ENCODE results near the gene SH3PXD2A. TPM values are rescaled to one million over a fixed set of nuclear protein-coding genes. Genes with fewer than 3 reads are reported as not detected.
"Not testable (repeated sequence)": the region's sequence is repeated elsewhere in the genome, so short reads cannot be mapped to it uniquely, and the experiment has no call there.

SH3PXD2A gene
- total and polyA plus RNA-seq, 9 donors: 33.2 to 95.0 (median 73.9) TPM

DNA sequence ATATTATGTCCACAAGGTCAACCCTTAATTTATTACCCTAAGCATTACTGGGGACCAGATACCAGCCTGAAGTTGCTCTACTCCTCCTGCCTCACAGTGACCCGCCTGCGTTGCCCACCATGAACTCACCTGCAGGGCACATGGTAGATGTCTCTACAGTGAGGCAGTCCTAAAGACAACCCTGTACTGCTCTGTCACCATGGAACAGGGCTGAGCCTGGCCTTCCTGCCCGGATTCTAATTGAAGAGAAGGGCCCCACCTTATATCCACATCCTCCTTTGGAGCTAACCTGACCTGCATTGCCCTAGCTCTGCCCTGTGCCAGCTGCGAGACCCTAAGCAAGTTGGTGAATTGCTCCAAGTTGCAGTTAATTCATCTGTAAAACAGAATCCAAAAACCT lies 4.1 kb downstream of the SH3PXD2A start:
- H3K9me3 ChIP-seq (replicated peaks; ENCODE audit: control insufficient read depth, low read depth, low read length): no peaks in the 10 kb centered on the region
- WGBS (ENCODE audit: insufficient coverage): 88% methylated on average over 4 of the region's 4 CpGs
- H3K36me3 ChIP-seq (ENCODE audit: control insufficient read depth, insufficient read depth, low read length): peaks cover 10% of the 10 kb centered on the region
- peaks cover 62% of the 10 kb centered on the region for H3K4me1 ChIP-seq (ENCODE audit: control insufficient read depth, insufficient read depth, low read length)
- no peak overlapping the region for H3K4me3 ChIP-seq (ENCODE audit: low read length)
- no peaks in the 10 kb centered on the region for H3K27me3 ChIP-seq (ENCODE audit: control insufficient read depth, insufficient read depth, low read length)
- no peak overlapping the region for H3K27ac ChIP-seq (ENCODE audit: low read length)
- DNase-seq: no peak

DNA sequence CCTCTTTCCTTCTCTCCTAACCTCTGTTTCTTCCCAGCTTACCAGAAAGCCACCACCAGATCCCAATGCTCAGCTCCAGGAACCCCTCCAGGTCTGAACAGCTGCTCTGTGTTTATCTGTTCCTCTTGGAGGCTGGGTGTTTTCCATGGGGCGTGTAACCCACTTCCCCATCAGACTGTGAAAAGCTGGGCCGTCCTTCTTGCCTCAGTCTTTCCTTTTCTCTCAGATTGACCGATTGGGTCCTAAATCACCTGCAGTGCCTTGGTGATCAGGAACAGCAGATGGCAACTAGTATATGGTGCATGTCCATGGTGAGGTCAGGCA lies 4.8 kb downstream of the SH3PXD2A start:
- Histone ChIP-seq H3K27me3 (ENCODE audit: control insufficient read depth, insufficient read depth, low read length) (no peaks in the 10 kb centered on the region), H3K4me3 (ENCODE audit: low read length) (no peak overlapping the region), H3K36me3 (ENCODE audit: control insufficient read depth, insufficient read depth, low read length) (peaks cover 10% of the 10 kb centered on the region), H3K4me1 (ENCODE audit: control insufficient read depth, insufficient read depth, low read length) (peaks cover 64% of the 10 kb centered on the region), H3K27ac (ENCODE audit: low read length) (peak overlapping the region; percentile 60), H3K9me3 (replicated peaks; ENCODE audit: control insufficient read depth, low read depth, low read length) (no peaks in the 10 kb centered on the region)
- no CpG with 5 or more reads among the region's 3 CpGs for WGBS (ENCODE audit: insufficient coverage)
- peak; percentile 65 for DNase-seq

DNA sequence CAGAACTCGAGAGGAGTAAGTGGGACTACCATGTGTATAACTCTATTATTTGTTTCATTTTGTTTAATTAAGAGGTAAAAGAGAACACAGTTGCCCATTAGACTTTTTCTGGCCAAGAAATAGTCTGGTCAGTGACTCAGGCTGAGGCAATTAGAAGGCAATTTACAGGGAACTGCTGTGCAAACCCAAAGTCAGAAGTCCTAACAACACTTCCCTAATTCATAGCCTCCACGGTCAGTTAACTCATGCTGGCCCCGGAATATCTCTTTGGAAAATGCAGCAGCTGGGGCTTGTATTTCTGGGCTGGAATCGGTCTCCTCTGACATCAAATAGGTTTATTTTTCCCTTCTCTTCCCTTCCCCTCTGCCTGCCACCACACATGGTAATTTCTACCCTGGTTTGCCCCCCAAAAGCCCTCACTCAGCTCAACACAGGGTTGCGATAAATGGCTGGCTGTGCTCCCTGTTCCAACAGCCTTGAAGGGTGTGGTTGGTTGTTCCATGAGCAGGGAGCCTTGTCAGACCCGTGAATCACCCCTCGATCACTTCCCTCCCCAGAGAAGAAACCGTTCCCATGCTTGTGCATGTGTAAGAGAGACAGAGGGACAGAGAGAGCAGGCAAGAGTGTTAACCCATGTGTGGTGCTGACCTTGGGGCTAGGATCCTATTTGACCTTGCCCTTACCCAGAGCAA lies 5.3 kb downstream of the SH3PXD2A start:
- 86% methylated on average over 1 of the region's 8 CpGs for WGBS (ENCODE audit: insufficient coverage)
- no peaks in the 10 kb centered on the region for H3K27me3 ChIP-seq (ENCODE audit: control insufficient read depth, insufficient read depth, low read length)
- H3K4me1 ChIP-seq (ENCODE audit: control insufficient read depth, insufficient read depth, low read length): peaks cover 64% of the 10 kb centered on the region
- peak overlapping the region; percentile 60 for H3K27ac ChIP-seq (ENCODE audit: low read length)
- H3K4me3 ChIP-seq (ENCODE audit: low read length): no peak overlapping the region
- H3K9me3 ChIP-seq (replicated peaks; ENCODE audit: control insufficient read depth, low read depth, low read length): no peaks in the 10 kb centered on the region
- H3K36me3 ChIP-seq (ENCODE audit: control insufficient read depth, insufficient read depth, low read length): peaks cover 10% of the 10 kb centered on the region
- peak; percentile 52 for DNase-seq

DNA sequence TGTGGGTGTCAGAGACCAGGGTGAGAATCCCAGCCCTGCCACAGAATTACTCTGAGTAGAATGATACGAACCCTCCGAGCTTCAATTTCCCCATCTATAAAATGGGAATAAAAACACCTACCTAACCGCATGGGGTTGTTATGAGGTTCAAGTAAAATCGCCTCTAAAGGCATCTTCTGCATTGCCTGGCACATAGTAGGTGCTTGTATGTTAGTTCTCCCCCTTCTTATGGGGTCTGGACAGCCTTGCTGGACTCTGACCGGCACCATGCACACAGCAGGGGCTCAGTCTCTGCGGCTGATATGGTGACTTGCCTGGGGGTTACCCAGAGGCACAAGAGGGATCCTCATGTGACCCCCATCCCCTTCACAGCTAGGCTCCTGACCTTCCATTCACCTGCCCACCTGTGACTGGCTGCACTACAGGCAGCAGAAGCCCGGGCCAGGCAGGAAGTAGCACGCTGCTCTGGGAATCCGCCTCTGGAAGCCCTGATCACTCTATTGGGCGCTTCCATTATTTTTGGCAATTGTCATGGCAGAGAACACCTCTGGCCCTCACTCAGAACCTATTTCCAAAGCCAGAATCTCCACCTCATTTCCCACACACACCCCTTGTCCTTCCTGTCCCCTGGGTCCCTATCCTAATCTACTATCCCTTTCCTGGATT lies 6.0 kb downstream of the SH3PXD2A start:
- Histone ChIP-seq H3K36me3 (ENCODE audit: control insufficient read depth, insufficient read depth, low read length) (peaks cover 10% of the 10 kb centered on the region), H3K27me3 (ENCODE audit: control insufficient read depth, insufficient read depth, low read length) (no peaks in the 10 kb centered on the region), H3K4me3 (ENCODE audit: low read length) (no peak overlapping the region), H3K27ac (ENCODE audit: low read length) (no peak overlapping the region), H3K9me3 (replicated peaks; ENCODE audit: control insufficient read depth, low read depth, low read length) (no peaks in the 10 kb centered on the region), H3K4me1 (ENCODE audit: control insufficient read depth, insufficient read depth, low read length) (peaks cover 61% of the 10 kb centered on the region)
- WGBS (ENCODE audit: insufficient coverage): 65% methylated on average over 5 of the region's 10 CpGs
- DNase-seq: no peak

DNA sequence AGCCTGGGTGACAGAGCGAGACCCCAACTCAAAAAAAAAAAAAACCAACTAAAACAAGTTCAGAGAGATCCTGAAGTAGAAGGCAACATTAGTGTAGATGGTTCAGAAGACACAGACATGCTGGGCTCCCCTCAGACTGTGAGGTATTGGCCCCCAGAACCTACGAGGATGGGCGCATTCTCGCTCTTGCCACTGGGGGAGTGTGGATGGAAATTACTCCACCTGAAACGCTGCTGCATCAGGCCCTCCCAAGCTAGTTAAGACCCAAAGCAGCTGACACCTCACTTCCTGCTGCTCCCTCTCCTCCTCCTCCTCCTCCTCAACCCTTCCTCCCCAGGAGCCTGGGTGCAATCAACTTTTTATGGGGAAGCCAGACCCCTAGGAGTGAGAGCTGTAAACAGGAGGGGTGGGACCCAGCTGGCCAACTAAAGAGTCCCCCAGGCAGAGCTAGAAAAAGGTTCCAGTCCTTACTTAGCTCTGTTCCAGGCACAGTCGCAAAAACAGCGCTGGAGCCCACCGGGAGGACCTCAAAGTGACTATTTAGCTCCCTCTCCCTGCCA lies 7.4 kb downstream of the SH3PXD2A start:
- Histone ChIP-seq H3K36me3 (ENCODE audit: control insufficient read depth, insufficient read depth, low read length) (peaks cover 10% of the 10 kb centered on the region), H3K9me3 (replicated peaks; ENCODE audit: control insufficient read depth, low read depth, low read length) (no peaks in the 10 kb centered on the region), H3K27me3 (ENCODE audit: control insufficient read depth, insufficient read depth, low read length) (no peaks in the 10 kb centered on the region), H3K4me1 (ENCODE audit: control insufficient read depth, insufficient read depth, low read length) (peaks cover 62% of the 10 kb centered on the region), H3K27ac (ENCODE audit: low read length) (no peak overlapping the region), H3K4me3 (ENCODE audit: low read length) (no peak overlapping the region)
- 38% methylated on average over 3 of the region's 8 CpGs for WGBS (ENCODE audit: insufficient coverage)
- DNase-seq: no peak

DNA sequence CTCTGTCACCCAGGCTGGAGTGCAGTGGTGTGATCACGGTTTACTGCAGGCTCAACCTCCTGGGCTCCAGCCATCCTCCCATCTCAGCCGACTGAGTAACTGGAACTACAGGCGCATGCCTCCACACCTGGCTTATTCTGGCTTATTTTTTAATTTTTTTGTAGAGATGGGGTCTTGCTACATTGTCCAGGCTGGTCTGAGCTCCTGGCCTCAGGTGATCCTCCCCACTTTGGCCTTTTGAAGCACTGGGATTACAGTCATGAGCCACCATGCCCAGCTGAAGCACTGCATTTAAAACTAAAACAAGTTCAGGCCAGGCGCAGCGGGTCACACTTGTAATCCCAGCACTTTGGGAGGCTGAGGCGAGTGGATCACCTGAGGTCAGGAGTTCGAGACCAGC lies 8.0 kb downstream of the SH3PXD2A start:
- no CpG with 5 or more reads among the region's 7 CpGs for WGBS (ENCODE audit: insufficient coverage)
- H3K4me3 ChIP-seq (ENCODE audit: low read length): no peak overlapping the region
- H3K36me3 ChIP-seq (ENCODE audit: control insufficient read depth, insufficient read depth, low read length): peaks cover 9% of the 10 kb centered on the region
- DNase-seq: no peak
- peaks cover 55% of the 10 kb centered on the region for H3K4me1 ChIP-seq (ENCODE audit: control insufficient read depth, insufficient read depth, low read length)
- no peaks in the 10 kb centered on the region for H3K9me3 ChIP-seq (replicated peaks; ENCODE audit: control insufficient read depth, low read depth, low read length)
- no peaks in the 10 kb centered on the region for H3K27me3 ChIP-seq (ENCODE audit: control insufficient read depth, insufficient read depth, low read length)
- no peak overlapping the region for H3K27ac ChIP-seq (ENCODE audit: low read length)

DNA sequence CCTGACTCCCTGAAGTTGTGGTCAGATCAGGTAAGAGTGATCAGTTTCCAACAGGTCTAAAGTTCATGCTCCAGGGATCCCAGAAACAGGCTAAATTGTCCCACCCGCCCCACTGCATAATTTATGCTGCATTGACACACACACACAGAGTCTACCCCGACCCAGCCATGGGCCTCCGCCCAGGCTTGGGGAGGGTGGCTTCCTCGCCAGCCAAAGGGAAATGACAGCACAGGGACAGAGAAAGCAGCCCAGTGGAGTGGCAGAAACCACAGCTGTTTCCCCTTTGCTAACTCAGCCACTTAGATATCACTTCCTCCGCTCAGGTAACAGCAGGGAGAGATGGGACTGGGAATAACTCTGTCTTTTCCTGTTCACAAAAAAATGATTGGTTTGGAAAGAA lies 9.4 kb downstream of the SH3PXD2A start:
- peaks cover 6% of the 10 kb centered on the region for H3K36me3 ChIP-seq (ENCODE audit: control insufficient read depth, insufficient read depth, low read length)
- no peaks in the 10 kb centered on the region for H3K9me3 ChIP-seq (replicated peaks; ENCODE audit: control insufficient read depth, low read depth, low read length)
- WGBS (ENCODE audit: insufficient coverage): 53% methylated on average over 4 of the region's 5 CpGs
- peaks cover 50% of the 10 kb centered on the region for H3K4me1 ChIP-seq (ENCODE audit: control insufficient read depth, insufficient read depth, low read length)
- H3K4me3 ChIP-seq (ENCODE audit: low read length): no peak overlapping the region
- H3K27me3 ChIP-seq (ENCODE audit: control insufficient read depth, insufficient read depth, low read length): no peaks in the 10 kb centered on the region
- peak overlapping the region; percentile 57 for H3K27ac ChIP-seq (ENCODE audit: low read length)
- DNase-seq: peak; percentile 63

DNA sequence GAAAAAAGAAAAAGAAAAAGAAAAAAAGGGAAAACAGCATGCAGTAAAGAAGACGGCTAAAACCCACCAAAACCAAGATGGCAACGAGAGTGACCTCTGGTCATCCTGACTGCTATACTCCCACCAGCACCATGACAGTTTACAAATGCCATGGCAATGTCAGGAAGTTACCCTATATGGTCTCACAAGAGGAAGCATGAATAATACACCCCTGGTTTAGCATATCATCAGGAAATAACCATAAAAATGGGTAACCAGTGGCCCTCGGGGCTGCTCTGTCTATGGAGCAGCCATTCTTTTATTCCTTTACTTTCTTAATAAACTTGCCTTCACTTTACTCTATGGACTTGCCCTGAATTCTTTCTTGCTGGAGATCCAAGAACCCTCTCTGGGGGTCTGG lies 10.0 kb downstream of the SH3PXD2A start:
- not testable (repeated sequence) for H3K27ac ChIP-seq (ENCODE audit: low read length); H3K4me3 ChIP-seq (ENCODE audit: low read length); DNase-seq; H3K27me3 ChIP-seq (ENCODE audit: control insufficient read depth, insufficient read depth, low read length); H3K36me3 ChIP-seq (ENCODE audit: control insufficient read depth, insufficient read depth, low read length); H3K9me3 ChIP-seq (replicated peaks; ENCODE audit: control insufficient read depth, low read depth, low read length)
- WGBS (ENCODE audit: insufficient coverage): 71% methylated on average over 2 of the region's 3 CpGs
- H3K4me1 ChIP-seq (ENCODE audit: control insufficient read depth, insufficient read depth, low read length): peaks cover 47% of the 10 kb centered on the region

DNA sequence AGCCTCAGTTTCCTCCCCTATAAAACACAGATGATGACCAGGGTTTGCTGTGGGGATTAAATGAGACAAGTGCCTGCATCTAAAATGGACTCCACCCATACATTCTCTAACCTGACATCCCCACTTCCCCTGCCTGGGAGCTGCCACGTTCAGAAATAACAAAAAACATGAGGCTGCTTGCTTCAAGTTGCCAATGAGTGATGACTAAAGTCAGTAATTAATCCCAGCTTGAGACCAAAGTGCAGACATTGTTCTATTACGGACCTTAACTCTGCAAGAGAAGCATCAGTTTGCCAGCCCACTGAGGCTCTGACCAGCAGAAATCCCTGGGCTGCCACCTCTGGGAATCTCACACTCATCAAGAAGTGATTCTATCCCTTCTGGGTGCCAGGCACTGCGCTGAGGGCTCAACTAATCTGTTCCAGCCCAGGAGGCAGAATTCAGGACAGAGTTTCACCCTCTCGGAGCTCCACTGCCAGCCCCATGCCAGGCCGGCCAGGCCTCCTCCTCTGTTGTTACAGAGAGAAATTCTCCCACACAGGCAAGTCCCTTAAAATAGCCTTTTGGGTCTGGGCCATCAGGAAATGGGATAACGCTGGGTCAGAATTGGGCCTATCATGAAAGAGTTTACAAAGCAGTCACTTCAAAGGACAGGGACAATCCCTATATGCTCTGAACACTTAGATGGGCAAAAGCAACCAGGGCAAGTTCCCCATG lies 11.4 kb downstream of the SH3PXD2A start:
- H3K27me3 ChIP-seq (ENCODE audit: control insufficient read depth, insufficient read depth, low read length): no peaks in the 10 kb centered on the region
- no peaks in the 10 kb centered on the region for H3K9me3 ChIP-seq (replicated peaks; ENCODE audit: control insufficient read depth, low read depth, low read length)
- peaks cover 2% of the 10 kb centered on the region for H3K36me3 ChIP-seq (ENCODE audit: control insufficient read depth, insufficient read depth, low read length)
- 51% methylated on average over 5 of the region's 6 CpGs for WGBS (ENCODE audit: insufficient coverage)
- H3K4me1 ChIP-seq (ENCODE audit: control insufficient read depth, insufficient read depth, low read length): peaks cover 49% of the 10 kb centered on the region
- H3K27ac ChIP-seq (ENCODE audit: low read length): peak overlapping the region; percentile 40
- DNase-seq: no peak
- H3K4me3 ChIP-seq (ENCODE audit: low read length): no peak overlapping the region

DNA sequence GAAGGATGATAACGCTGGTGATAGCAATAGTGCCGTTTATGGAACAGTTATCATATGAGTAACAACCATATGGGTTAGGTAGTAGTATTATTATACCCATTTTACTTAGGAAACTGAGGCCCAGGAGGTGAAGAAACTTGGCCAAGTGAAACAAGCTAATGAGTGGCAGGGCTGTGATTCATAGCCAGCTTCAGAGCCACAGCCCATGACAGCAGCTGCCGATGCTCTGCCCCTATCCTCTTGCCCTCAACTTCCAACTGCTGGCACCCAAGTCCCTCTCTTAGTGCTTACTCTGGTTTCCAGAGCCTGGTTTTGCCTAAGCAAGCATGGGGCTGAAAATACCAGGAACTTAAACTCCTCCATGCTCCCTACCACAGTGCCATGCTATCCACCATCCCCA lies 12.3 kb downstream of the SH3PXD2A start:
- WGBS (ENCODE audit: insufficient coverage): 50% methylated on average over 1 of the region's 3 CpGs
- H3K9me3 ChIP-seq (replicated peaks; ENCODE audit: control insufficient read depth, low read depth, low read length): no peaks in the 10 kb centered on the region
- peaks cover 2% of the 10 kb centered on the region for H3K36me3 ChIP-seq (ENCODE audit: control insufficient read depth, insufficient read depth, low read length)
- no peak overlapping the region for H3K4me3 ChIP-seq (ENCODE audit: low read length)
- H3K27me3 ChIP-seq (ENCODE audit: control insufficient read depth, insufficient read depth, low read length): no peaks in the 10 kb centered on the region
- peaks cover 59% of the 10 kb centered on the region for H3K4me1 ChIP-seq (ENCODE audit: control insufficient read depth, insufficient read depth, low read length)
- no peak for DNase-seq
- no peak overlapping the region for H3K27ac ChIP-seq (ENCODE audit: low read length)

All from muscle of leg (tissue), 11 donors.